DOHH2 (cell line): ENCODE measurements around the gene CLCN2.

Experiments used
- H3F3A ChIP-seq: fragments of 200-600 bp; sonication (generic), shearing (Covaris generic); 2 replicates; pipeline ENCODE4 v1.6.0; 2016; ENCODE audit warnings: antibody characterized with exemption, mild to moderate bottlenecking; ENCODE audit not compliant: control insufficient read depth, insufficient read depth
- H3K27ac ChIP-seq: fragments of 200-600 bp; sonication (generic); 2 replicates; pipeline ENCODE4 v1.5.1; 2014; ENCODE audit warnings: low read depth, mild to moderate bottlenecking, low read length, moderate library complexity
- H3K27me3 ChIP-seq: fragments of 200-600 bp; sonication (generic); 2 replicates; pipeline ENCODE4 v1.6.1; 2014; ENCODE audit warnings: mild to moderate bottlenecking, low read length, mixed read lengths; ENCODE audit not compliant: control insufficient read depth
- H3K36me3 ChIP-seq: fragments of 200-600 bp; sonication (generic); 2 replicates; pipeline ENCODE4 v1.6.1; 2014; ENCODE audit warnings: mild to moderate bottlenecking, low read length, moderate library complexity, mixed read lengths; ENCODE audit not compliant: control insufficient read depth
- H3K4me1 ChIP-seq: fragments of 200-600 bp; sonication (generic); 2 replicates; pipeline ENCODE4 v1.6.1; 2014; ENCODE audit warnings: mild to moderate bottlenecking, low read length, mixed read lengths; ENCODE audit not compliant: control insufficient read depth
- H3K4me2 ChIP-seq: fragments of 200-600 bp; sonication (generic); 2 replicates; pipeline ENCODE4 v1.6.0; 2014; ENCODE audit warnings: mild to moderate bottlenecking, low read length, moderate library complexity
- H3K4me3 ChIP-seq: fragments of 200-600 bp; sonication (generic); 2 replicates; pipeline ENCODE4 v1.5.1; 2014; ENCODE audit warnings: mild to moderate bottlenecking, low read length, mixed read lengths
- H3K79me2 ChIP-seq: fragments of 200-600 bp; sonication (generic); 2 replicates; pipeline ENCODE4 v1.6.1; 2014; ENCODE audit warnings: mild to moderate bottlenecking, low read length, mixed read lengths; ENCODE audit not compliant: control insufficient read depth
- H3K9me2 ChIP-seq: fragments of 200-600 bp; sonication (generic); replicated peaks from 2 replicates; pipeline ENCODE4 v1.6.1; 2014; ENCODE audit warnings: mild to moderate bottlenecking, low read length, mixed read lengths; ENCODE audit not compliant: control insufficient read depth
- H3K9me3 ChIP-seq: fragments of 200-600 bp; sonication (generic); 2 replicates; pipeline ENCODE4 v1.6.1; 2014; ENCODE audit warnings: antibody characterized with exemption, low read length, mixed read lengths; ENCODE audit not compliant: control insufficient read depth, insufficient read depth
- H4K20me1 ChIP-seq: fragments of 200-600 bp; sonication (generic); 2 replicates; pipeline ENCODE4 v1.6.0; 2014; ENCODE audit warnings: low read depth, mild to moderate bottlenecking, antibody characterized with exemption, low read length, moderate library complexity; ENCODE audit not compliant: control insufficient read depth, insufficient read depth
- EZH2phosphoT487 ChIP-seq: fragments of 200-600 bp; sonication (generic); IDR thresholded peaks from 2 replicates; pipeline ENCODE4 v1.6.1; 2017; ENCODE audit warnings: borderline replicate concordance, mild to moderate bottlenecking, antibody characterized with exemption, low read length, moderate library complexity, mixed read lengths
- TF ChIP-seq, protein P1 (sequence below): fragments of 200-600 bp; sonication (generic); IDR thresholded peaks from one replicate; pipeline ENCODE4 v1.5.1; 2014; ENCODE audit warnings: antibody characterized with exemption, mild to moderate bottlenecking, low read depth, low read length; ENCODE audit not compliant: poor library complexity, severe bottlenecking

CLCN2 gene

DNA sequence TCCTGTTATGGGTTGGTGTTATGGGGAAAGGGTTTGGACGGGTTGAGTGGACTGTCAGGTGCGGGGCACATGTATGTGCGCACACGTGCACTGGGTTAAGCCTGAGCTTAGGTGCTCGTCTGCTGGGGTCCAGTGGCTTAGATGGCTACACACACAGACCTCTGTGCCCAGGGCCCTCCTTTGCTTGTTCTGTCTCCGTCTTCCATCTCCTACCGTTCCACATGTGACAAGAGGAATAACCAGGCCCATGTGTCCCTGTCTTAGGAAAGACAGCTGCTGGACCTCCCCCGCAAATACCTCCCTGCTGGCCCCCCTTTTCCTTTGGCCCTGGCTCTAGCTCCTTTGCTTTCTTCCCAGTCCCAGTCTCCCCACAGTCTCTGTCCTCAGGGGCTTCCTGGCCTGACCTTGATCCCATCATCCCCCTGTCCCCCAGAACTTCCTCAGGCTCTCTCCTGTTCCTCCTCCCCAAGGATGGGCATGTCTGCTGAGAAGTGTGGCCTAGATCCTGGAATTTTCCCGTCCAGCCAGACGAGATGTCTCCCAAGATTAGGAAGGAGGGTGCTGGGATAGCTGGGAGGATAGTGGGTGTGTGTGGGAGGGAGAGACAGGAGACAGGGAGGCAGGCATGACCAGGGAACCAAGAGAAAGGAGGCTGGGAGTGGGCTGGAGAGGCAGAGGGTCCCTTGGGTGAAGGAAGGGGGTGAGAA, 17.4 kb upstream of the CLCN2 start:
- Histone ChIP-seq H4K20me1 (no peaks in the 10 kb centered on the region), H3K9me3 (no peaks in the 10 kb centered on the region), H3K9me2 (no peaks in the 10 kb centered on the region), H3K4me2 (no peak overlapping the region), H3K4me1 (peaks cover 6% of the 10 kb centered on the region; the same call in 1 of the 2 replicates), H3K4me3 (no peak overlapping the region), H3K27ac (no peak overlapping the region), H3K27me3 (peaks cover 44% of the 10 kb centered on the region), H3K36me3 (no peaks in the 10 kb centered on the region), H3K79me2 (no peaks in the 10 kb centered on the region), H3F3A (no peaks in the 10 kb centered on the region)
- TF ChIP-seq, protein P1, sequence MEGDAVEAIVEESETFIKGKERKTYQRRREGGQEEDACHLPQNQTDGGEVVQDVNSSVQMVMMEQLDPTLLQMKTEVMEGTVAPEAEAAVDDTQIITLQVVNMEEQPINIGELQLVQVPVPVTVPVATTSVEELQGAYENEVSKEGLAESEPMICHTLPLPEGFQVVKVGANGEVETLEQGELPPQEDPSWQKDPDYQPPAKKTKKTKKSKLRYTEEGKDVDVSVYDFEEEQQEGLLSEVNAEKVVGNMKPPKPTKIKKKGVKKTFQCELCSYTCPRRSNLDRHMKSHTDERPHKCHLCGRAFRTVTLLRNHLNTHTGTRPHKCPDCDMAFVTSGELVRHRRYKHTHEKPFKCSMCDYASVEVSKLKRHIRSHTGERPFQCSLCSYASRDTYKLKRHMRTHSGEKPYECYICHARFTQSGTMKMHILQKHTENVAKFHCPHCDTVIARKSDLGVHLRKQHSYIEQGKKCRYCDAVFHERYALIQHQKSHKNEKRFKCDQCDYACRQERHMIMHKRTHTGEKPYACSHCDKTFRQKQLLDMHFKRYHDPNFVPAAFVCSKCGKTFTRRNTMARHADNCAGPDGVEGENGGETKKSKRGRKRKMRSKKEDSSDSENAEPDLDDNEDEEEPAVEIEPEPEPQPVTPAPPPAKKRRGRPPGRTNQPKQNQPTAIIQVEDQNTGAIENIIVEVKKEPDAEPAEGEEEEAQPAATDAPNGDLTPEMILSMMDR, result no peak
- no peak for TF ChIP-seq EZH2phosphoT487

GRCh38 chr3:184377882-184378445, 16.6 kb upstream of the CLCN2 start, which contains the start of gene THPO:
Gene THPO, minus strand, starts transcription at chr3:184378207. Its CDS starts 1,948 bp downstream, at chr3:184376259.
- H3K79me2 ChIP-seq, result no peaks in the 10 kb centered on the region
- H3K4me2 ChIP-seq, result no peak within 1 kb of the TSS
- H3K9me3 ChIP-seq, result no peaks in the 10 kb centered on the region
- no peaks in the 10 kb centered on the region for H3K36me3 ChIP-seq
- H3K4me3 ChIP-seq, result no peak within 1 kb of the TSS
- no peaks in the 10 kb centered on the region for H3K9me2 ChIP-seq
- no peaks in the 10 kb centered on the region for H4K20me1 ChIP-seq
- TF ChIP-seq EZH2phosphoT487, result no peak
- TF ChIP-seq, protein P1, result no peak
- no peak within 1 kb of the TSS for H3K27ac ChIP-seq
- H3F3A ChIP-seq, result no peaks in the 10 kb centered on the region
- peaks cover 50% of the 10 kb centered on the region for H3K27me3 ChIP-seq
- H3K4me1 ChIP-seq, result peaks cover 6% of the 10 kb centered on the region; the same call in 1 of the 2 replicates

DNA sequence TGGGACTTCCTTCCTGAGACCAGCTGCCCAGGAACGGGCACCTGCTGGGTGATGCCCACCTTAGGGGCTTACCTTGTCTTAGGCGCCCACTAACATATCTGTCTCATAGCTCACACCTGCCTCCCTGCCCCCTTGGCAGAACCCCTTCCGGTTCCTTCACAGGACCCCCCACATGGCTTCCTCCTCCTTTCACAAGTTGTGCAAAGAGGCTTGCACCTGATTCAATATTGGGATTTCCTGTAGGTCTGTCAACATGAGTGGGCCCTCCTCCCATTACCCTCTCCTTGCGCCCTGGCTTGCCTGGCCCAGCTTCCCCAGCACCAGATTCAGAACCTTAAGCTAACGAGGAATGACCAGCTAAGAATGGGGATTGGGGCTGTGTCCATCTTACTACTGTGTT, 16.0 kb upstream of the CLCN2 start:
- TF ChIP-seq EZH2phosphoT487, result no peak
- TF ChIP-seq, protein P1, result no peak
- H3K9me3 ChIP-seq, result no peaks in the 10 kb centered on the region
- no peaks in the 10 kb centered on the region for H3K9me2 ChIP-seq
- H3K27ac ChIP-seq, result no peak overlapping the region
- H3K27me3 ChIP-seq, result peaks cover 50% of the 10 kb centered on the region
- peaks cover 6% of the 10 kb centered on the region; the same call in 1 of the 2 replicates for H3K4me1 ChIP-seq
- H3F3A ChIP-seq, result no peaks in the 10 kb centered on the region
- H3K4me2 ChIP-seq, result no peak overlapping the region
- no peaks in the 10 kb centered on the region for H3K79me2 ChIP-seq
- H4K20me1 ChIP-seq, result no peaks in the 10 kb centered on the region
- no peak overlapping the region for H3K4me3 ChIP-seq
- no peaks in the 10 kb centered on the region for H3K36me3 ChIP-seq
